Measurements from ENCODE around the gene AATF. TPM values are rescaled to one million over a fixed set of nuclear protein-coding genes. Genes with fewer than 3 reads are reported as not detected.
A peak's percentile ranks its signal among the peaks of the same experiment; 100 is the strongest.

AATF gene
- total RNA-seq, 1 experiment from 2014 or later = 85.2 TPM

DNA sequence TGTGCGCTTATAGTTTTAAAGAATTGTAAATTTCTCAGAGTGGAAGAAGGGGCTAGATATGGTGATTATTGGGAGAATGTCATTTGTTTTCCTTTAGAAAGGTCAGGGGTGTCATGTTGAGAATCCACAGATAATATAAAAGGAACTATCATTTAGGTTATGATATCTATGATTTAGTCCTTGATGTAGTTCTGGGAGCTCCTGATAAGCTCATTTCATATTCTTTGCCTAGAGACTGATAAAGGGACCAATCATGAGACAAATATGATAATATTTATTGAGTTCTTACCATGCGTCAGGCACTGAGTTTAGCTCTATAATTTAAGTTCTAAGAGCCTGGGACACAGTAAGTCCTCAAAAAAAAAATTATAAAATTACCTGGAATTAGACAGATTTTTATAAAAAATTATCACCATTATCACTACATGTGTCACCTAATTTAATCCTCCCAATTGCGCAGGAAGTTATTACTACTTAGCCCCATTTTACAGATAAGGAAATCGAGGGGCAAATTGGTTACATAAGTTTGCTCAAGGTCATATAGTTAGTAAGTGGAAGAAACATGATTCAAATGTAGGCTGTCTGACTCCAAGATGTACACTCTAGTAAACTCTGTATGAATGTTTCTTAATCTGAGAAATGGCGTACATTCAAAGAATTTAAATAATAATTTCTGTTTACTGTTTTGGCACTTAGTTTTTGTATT lies 2.5 kb downstream of the AATF start:
- intact Hi-C loops (cut with micrococcal nuclease) = no loop called here

DNA sequence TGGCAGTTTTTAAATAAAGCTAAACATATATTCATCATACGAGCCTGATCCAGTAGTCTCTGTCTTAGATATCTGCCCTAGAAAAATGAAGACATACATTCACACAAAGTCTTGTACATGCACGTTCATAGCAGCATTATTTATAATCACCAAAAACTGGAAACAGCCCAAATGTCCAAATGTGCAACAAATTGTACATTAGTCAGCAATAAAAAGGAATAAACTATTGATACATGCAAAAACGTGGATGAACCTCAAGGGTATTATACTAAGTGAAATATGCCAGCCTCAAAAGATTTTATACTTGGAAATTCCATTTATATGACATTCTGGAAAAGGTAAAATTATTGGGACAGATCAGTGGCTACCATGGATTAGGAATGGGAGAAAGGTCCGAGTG lies 22.8 kb downstream of the AATF start:
- Mint-ChIP-seq H3K4me3 (ENCODE audit: unreplicated experiment) (no peak overlapping the region), H3K27ac (ENCODE audit: low read depth, unreplicated experiment) (no peak overlapping the region), H3K9me3 (ENCODE audit: unreplicated experiment) (no peaks in the 10 kb centered on the region), H3K36me3 (ENCODE audit: insufficient read depth, unreplicated experiment) (peaks cover 33% of the 10 kb centered on the region), H3K4me1 (ENCODE audit: insufficient read depth, unreplicated experiment) (peaks cover 23% of the 10 kb centered on the region), H3K27me3 (ENCODE audit: insufficient read depth, unreplicated experiment) (no peaks in the 10 kb centered on the region)
- BruUV-seq (replicated peaks) = no TSS peak
- DNase-seq (ENCODE audit: unreplicated experiment) = no peak
- intact Hi-C loops (cut with micrococcal nuclease) = no loop called here
- ChIA-PET POLR2A (interaction anchor here (0.6 to 2.8 kb wide), 4 partner anchors 9 to 93 kb away, joined by 3 to 18 read pairs (median 4); partner anchors contain the start of gene AATF), CTCF (interaction anchor here (0.7 to 1.2 kb wide), 3 partner anchors 9 to 369 kb away, joined by 3 to 4 read pairs (median 3); no protein-coding TSS in a partner anchor)
- no peak for TF ChIP-seq CTCF (IDR thresholded peaks at IDR 0.05; ENCODE audit: unreplicated experiment)

More for the DNA sequence above, 2.5 kb downstream of the AATF start:
- ChIA-PET CTCF (interaction anchor here (0.6 to 0.9 kb wide), 6 partner anchors 38 to 348 kb away, joined by 3 to 4 read pairs (median 3); no protein-coding TSS in a partner anchor), POLR2A (interaction anchor here (0.7 to 3.3 kb wide), 4 partner anchors 9 to 348 kb away, joined by 3 to 18 read pairs (median 6); no protein-coding TSS in a partner anchor)
- Mint-ChIP-seq H3K27ac (ENCODE audit: low read depth, unreplicated experiment) (no peak overlapping the region), H3K36me3 (ENCODE audit: insufficient read depth, unreplicated experiment) (peaks cover 48% of the 10 kb centered on the region), H3K27me3 (ENCODE audit: insufficient read depth, unreplicated experiment) (no peaks in the 10 kb centered on the region), H3K4me3 (ENCODE audit: unreplicated experiment) (peak overlapping the region; percentile 79), H3K4me1 (ENCODE audit: insufficient read depth, unreplicated experiment) (peaks cover 30% of the 10 kb centered on the region), H3K9me3 (ENCODE audit: unreplicated experiment) (no peaks in the 10 kb centered on the region)
- TF ChIP-seq CTCF (IDR thresholded peaks at IDR 0.05; ENCODE audit: unreplicated experiment) = no peak
- BruUV-seq (replicated peaks) = no TSS peak
- DNase-seq (ENCODE audit: unreplicated experiment) = no peak

GRCh38 chr17:36972186-36972700 lies 23.5 kb downstream of the AATF start:
- H3K27ac Mint-ChIP-seq (ENCODE audit: low read depth, unreplicated experiment) = no peak overlapping the region
- no peak for TF ChIP-seq CTCF (IDR thresholded peaks at IDR 0.05; ENCODE audit: unreplicated experiment)
- H3K4me3 Mint-ChIP-seq (ENCODE audit: unreplicated experiment) = no peak overlapping the region
- peaks cover 26% of the 10 kb centered on the region for H3K36me3 Mint-ChIP-seq (ENCODE audit: insufficient read depth, unreplicated experiment)
- H3K27me3 Mint-ChIP-seq (ENCODE audit: insufficient read depth, unreplicated experiment) = no peaks in the 10 kb centered on the region
- no peak for DNase-seq (ENCODE audit: unreplicated experiment)
- BruUV-seq (replicated peaks) = no TSS peak
- H3K9me3 Mint-ChIP-seq (ENCODE audit: unreplicated experiment) = no peaks in the 10 kb centered on the region
- POLR2A ChIA-PET = interaction anchor here (2.8 kb wide), 1 partner anchor 23 kb away, joined by 18 read pairs; the partner anchor contains the start of gene AATF
- CTCF ChIA-PET = interaction anchor here (0.7 to 1.2 kb wide), 3 partner anchors 10 to 370 kb away, joined by 3 to 4 read pairs (median 4); no protein-coding TSS in a partner anchor
- H3K4me1 Mint-ChIP-seq (ENCODE audit: insufficient read depth, unreplicated experiment) = peaks cover 20% of the 10 kb centered on the region
- intact Hi-C loops (cut with micrococcal nuclease) = no loop called here

GRCh38 chr17:36972905-36973304 lies 24.2 kb downstream of the AATF start:
- peaks cover 26% of the 10 kb centered on the region for H3K36me3 Mint-ChIP-seq (ENCODE audit: insufficient read depth, unreplicated experiment)
- H3K27me3 Mint-ChIP-seq (ENCODE audit: insufficient read depth, unreplicated experiment) = no peaks in the 10 kb centered on the region
- ChIA-PET CTCF (interaction anchor here (0.8 to 1.2 kb wide), 2 partner anchors 13 to 370 kb away, joined by 4 read pairs; no protein-coding TSS in a partner anchor), POLR2A (interaction anchor here (2.8 kb wide), 1 partner anchor 23 kb away, joined by 18 read pairs; the partner anchor contains the start of gene AATF)
- no peak overlapping the region for H3K27ac Mint-ChIP-seq (ENCODE audit: low read depth, unreplicated experiment)
- BruUV-seq (replicated peaks) = no TSS peak
- no peak for TF ChIP-seq CTCF (IDR thresholded peaks at IDR 0.05; ENCODE audit: unreplicated experiment)
- H3K4me1 Mint-ChIP-seq (ENCODE audit: insufficient read depth, unreplicated experiment) = peaks cover 14% of the 10 kb centered on the region
- no peak overlapping the region for H3K4me3 Mint-ChIP-seq (ENCODE audit: unreplicated experiment)
- no peak for DNase-seq (ENCODE audit: unreplicated experiment)
- intact Hi-C loops (cut with micrococcal nuclease) = no loop called here
- H3K9me3 Mint-ChIP-seq (ENCODE audit: unreplicated experiment) = no peaks in the 10 kb centered on the region
